ENCODE measurements around the gene DPEP2.

DPEP2 gene

GRCh38 chr16:67987460-67988160 is 11.7 kb downstream of the DPEP2 start:
- H3K9me3 ChIP-seq (replicated peaks in 1 of 11) = peaks cover 0 to 8% (median 0%) of the 10 kb centered on the region in 11 experiments; a peak in 4 of 22 replicates
- H3K4me2 ChIP-seq = peak overlapping the region in 2 of 11 experiments; percentile 1 to 17; a peak in 1 of 22 replicates
- peak overlapping the region in 2 of 11 experiments; percentile 27; a peak in 2 of 22 replicates for H3K27ac ChIP-seq
- no peak overlapping the region for H3K4me3 ChIP-seq
- 0 out of 22 replicates have a peak overlapping the region, but pooled peaks of 1 of the 11 experiments have one; percentile 1 for H3K9ac ChIP-seq
- no peaks in the 10 kb centered on the region for H3K27me3 ChIP-seq
- no peak for TF ChIP-seq Cebpa-rat (IDR thresholded peaks at IDR 0.05)
- H3K4me1 ChIP-seq = peaks cover 42 to 64% (median 50%) of the 10 kb centered on the region in 10 experiments
- H4K20me1 ChIP-seq = peaks cover 0 to 15% (median 0%) of the 10 kb centered on the region in 11 experiments; a peak in 1 of 22 replicates
- H3K36me3 ChIP-seq = peaks cover 0 to 12% (median 0%) of the 10 kb centered on the region in 11 experiments; a peak in 2 of 22 replicates

DNA sequence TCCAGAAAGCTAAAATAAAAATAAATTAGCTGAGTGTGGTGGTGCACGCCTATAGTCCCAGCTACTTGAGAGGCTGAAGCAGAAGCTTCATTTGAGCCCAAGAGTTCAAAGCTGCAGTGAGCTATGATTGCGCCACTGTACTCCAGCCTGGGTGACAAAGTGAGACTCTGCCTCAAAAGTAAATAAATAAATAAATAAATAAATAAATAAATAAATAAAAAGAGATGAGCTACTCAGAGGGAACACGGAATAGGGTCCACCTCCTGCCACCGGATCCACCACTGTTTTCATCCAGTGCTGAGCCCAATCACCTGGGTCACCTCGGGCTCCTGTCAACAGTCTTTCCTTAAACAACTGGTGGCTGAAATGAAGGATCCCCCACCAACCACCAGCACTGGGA is 12.3 kb downstream of the DPEP2 start:
- Histone ChIP-seq H3K4me3 (no peak overlapping the region), H3K4me2 (peak overlapping the region in 3 of 11 experiments; percentile 15 to 77 (median 17); a peak in 2 of 22 replicates), H4K20me1 (peaks cover 0 to 8% (median 0%) of the 10 kb centered on the region in 11 experiments; a peak in 1 of 22 replicates), H3K36me3 (peaks cover 0 to 9% (median 0%) of the 10 kb centered on the region in 11 experiments; a peak in 2 of 22 replicates), H3K4me1 (peaks cover 36 to 57% (median 44%) of the 10 kb centered on the region in 10 experiments), H3K9ac (no peak overlapping the region), H3K27ac (peak overlapping the region in 1 of 11 experiments; percentile 27; a peak in 1 of 22 replicates), H3K9me3 (replicated peaks in 1 of 11) (peaks cover 0 to 10% (median 0%) of the 10 kb centered on the region in 11 experiments; a peak in 4 of 22 replicates), H3K27me3 (no peaks in the 10 kb centered on the region)
- TF ChIP-seq Cebpa-rat (IDR thresholded peaks at IDR 0.05) = no peak

- Histone ChIP-seq H3K27me3 (no peaks in the 10 kb centered on the region), H3K9me3 (replicated peaks in 1 of 11) (peaks cover 0 to 10% (median 0%) of the 10 kb centered on the region in 11 experiments; a peak in 4 of 22 replicates), H4K20me1 (0 out of 22 replicates have a peak, but pooled peaks cover 0 to 5% (median 0%) of the 10 kb centered on the region in 11 experiments), H3K27ac (no peak overlapping the region), H3K36me3 (no peaks in the 10 kb centered on the region), H3K4me2 (no peak overlapping the region), H3K4me3 (no peak overlapping the region), H3K9ac (no peak overlapping the region), H3K4me1 (peaks cover 27 to 41% (median 36%) of the 10 kb centered on the region in 10 experiments)
- no peak for TF ChIP-seq Cebpa-rat (IDR thresholded peaks at IDR 0.05)
Measured at GRCh38 chr16:67982011-67982696, 17.1 kb downstream of the DPEP2 start.

DNA sequence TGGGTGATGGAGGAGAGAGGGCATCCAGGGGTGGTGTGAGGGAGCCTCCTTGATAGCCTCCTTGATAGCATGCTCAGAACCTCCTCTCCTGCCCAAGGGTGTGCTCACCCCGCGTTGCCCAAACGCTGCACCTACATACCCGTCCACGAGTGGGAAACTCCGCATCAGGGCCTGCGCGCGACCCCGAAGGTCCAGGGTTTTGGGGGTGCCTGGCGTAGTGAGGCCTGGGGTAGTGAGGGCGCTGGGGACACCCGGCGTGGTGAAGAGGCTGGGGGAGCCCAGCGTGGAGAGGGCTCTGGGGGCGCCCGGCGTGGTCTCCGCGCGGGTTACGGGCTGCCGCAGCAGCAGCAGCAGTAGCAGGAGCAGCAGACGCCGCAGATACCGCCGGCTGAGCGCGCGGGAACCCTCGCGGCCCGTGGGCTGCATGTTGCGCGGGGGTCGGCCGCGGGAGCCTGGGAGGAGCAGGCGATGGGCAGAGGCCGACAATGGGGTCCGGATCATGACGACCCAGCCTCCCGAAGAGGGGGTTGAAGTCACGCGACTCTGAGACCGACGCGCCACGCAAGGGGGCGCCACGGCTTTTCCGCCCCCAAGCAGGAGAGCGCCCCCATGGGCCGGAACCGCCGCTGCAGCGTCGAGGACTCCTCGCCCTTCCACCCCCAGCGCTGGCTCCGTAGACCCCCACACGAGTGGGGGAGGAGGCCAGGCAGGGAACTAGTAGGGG is 19.2 kb downstream of the DPEP2 start, which contains the start of gene DPEP3:
TSS of gene DPEP3 (minus strand) at position 545 of the 724 bp plus-strand sequence. CDS start at position 426, 119 bp downstream.
- H3K36me3 ChIP-seq = no peaks in the 10 kb centered on the region
- TF ChIP-seq Cebpa-rat (IDR thresholded peaks at IDR 0.05) = no peak
- H3K9me3 ChIP-seq (replicated peaks in 1 of 11) = peaks cover 0 to 10% (median 0%) of the 10 kb centered on the region in 11 experiments; a peak in 4 of 22 replicates
- H3K27ac ChIP-seq = no peak within 1 kb of the TSS
- no peak within 1 kb of the TSS for H3K4me2 ChIP-seq
- H4K20me1 ChIP-seq = peaks cover 0 to 5% (median 0%) of the 10 kb centered on the region in 11 experiments; a peak in 1 of 22 replicates
- H3K4me1 ChIP-seq = peaks cover 18 to 26% (median 20%) of the 10 kb centered on the region in 10 experiments
- no peak within 1 kb of the TSS for H3K4me3 ChIP-seq
- H3K27me3 ChIP-seq = no peaks in the 10 kb centered on the region
- no peak within 1 kb of the TSS for H3K9ac ChIP-seq

DNA sequence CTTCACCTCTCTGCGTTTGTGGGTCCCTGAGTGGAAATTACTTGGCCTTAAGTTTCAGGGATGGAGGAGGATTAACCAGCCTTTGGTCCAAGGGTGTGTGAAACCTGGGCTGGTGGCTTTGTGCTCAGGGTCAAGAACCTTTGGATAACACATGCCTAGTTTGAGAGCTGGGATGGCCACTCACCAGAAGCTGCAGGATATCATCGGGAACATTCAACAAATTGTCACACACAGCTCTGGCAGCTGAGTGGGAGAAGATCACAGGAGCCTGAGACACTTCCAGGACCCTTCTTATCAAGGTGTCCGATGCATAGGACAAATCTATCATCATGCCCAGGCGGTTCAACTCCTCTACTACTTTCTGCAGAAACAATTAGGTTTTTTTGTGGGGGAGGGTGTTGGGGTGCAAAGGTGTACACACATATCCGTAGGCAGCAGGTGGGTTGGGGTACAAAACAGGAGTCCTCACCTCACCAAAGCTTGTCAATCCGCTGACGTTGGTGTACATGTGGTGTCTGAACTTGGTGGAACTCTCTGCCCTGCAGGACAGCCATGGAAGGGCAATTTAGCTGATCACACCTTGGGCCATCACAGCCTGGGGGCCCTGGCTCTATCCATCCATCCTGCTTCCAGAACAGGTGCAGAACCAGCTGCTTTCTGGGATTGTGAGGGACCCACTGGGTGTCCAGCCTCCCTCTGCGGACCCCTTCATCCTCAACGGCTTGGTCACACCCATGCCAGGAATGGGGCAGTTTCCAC is 21.6 kb downstream of the DPEP2 start:
- Histone ChIP-seq H3K4me2 (no peak overlapping the region), H4K20me1 (peaks cover 0 to 5% (median 0%) of the 10 kb centered on the region in 11 experiments; a peak in 1 of 22 replicates), H3K4me3 (no peak overlapping the region), H3K9ac (no peak overlapping the region), H3K36me3 (no peaks in the 10 kb centered on the region), H3K27ac (no peak overlapping the region), H3K9me3 (replicated peaks in 1 of 11) (peaks cover 0 to 3% (median 0%) of the 10 kb centered on the region in 11 experiments; a peak in 2 of 22 replicates), H3K27me3 (no peaks in the 10 kb centered on the region), H3K4me1 (peaks cover 0 to 7% (median 0%) of the 10 kb centered on the region in 10 experiments; a peak in 1 of 20 replicates)
- TF ChIP-seq Cebpa-rat (IDR thresholded peaks at IDR 0.05) = no peak

DNA sequence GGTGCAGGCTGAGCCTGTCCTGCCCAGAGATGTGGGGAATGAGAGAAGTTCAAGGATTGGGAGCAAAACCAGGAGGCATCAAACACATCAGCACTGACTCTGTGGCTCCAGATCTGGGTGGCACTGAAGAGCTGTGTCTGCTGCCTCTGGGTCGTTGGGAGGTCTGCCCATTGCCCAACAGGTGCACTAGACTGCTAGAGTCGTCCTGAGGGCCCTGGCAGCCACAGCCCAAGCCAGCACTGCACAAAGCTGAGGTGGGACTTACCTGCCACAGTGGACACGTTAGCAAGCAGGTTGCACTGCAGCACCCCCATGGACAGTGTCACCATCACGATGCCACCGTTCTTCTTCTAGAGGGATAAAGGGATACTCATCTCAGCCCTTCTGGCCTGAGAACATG is 22.3 kb downstream of the DPEP2 start:
- no peak overlapping the region for H3K27ac ChIP-seq
- no peaks in the 10 kb centered on the region for H3K36me3 ChIP-seq
- no peak overlapping the region for H3K9ac ChIP-seq
- no peak overlapping the region for H3K4me2 ChIP-seq
- no peaks in the 10 kb centered on the region for H3K9me3 ChIP-seq (replicated peaks in 1 of 11)
- H3K4me1 ChIP-seq = peaks cover 0 to 7% (median 0%) of the 10 kb centered on the region in 10 experiments; a peak in 1 of 20 replicates
- TF ChIP-seq Cebpa-rat (IDR thresholded peaks at IDR 0.05) = no peak
- H4K20me1 ChIP-seq = peaks cover 0 to 5% (median 0%) of the 10 kb centered on the region in 11 experiments; a peak in 1 of 22 replicates
- no peak overlapping the region for H3K4me3 ChIP-seq
- no peaks in the 10 kb centered on the region for H3K27me3 ChIP-seq

DNA sequence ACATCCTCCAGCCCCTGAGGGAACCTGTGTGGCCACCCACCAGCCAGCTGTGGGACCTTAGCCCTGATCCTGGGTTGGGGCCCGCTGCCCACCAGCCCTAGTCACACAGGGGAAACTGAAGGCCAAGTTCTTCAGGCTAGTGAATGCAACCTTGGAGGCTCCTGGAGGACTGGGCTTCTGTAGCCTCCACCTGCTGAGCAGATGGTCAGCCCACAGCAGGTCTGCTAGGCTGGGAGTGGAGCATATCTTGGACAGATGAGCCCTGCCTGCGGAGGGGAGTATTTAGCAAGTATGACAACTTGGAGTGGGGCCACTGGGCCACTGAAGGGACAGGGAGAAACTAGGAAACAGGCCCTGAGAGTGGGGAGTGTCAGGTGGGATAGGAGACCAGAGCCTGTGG is 23.1 kb downstream of the DPEP2 start:
- Histone ChIP-seq H3K27ac (no peak overlapping the region), H3K4me1 (peaks cover 0 to 7% (median 0%) of the 10 kb centered on the region in 10 experiments; a peak in 1 of 20 replicates), H3K4me2 (no peak overlapping the region), H3K36me3 (no peaks in the 10 kb centered on the region), H3K4me3 (no peak overlapping the region), H3K9ac (no peak overlapping the region), H3K27me3 (no peaks in the 10 kb centered on the region), H4K20me1 (peaks cover 0 to 5% (median 0%) of the 10 kb centered on the region in 11 experiments; a peak in 1 of 22 replicates), H3K9me3 (replicated peaks in 1 of 11) (no peaks in the 10 kb centered on the region)
- TF ChIP-seq Cebpa-rat (IDR thresholded peaks at IDR 0.05) = no peak
